ENCODE results near the gene SLC1A7.

Gene SLC1A7

GRCh38 chr1:53110370-53111072 lies 31.9 kb downstream of the SLC1A7 start:
- H3K27me3 ChIP-seq (ENCODE audit: control insufficient read depth, low read length), result no peaks in the 10 kb centered on the region
- TF ChIP-seq EZH2phosphoT487 (IDR thresholded peaks at IDR 0.05; ENCODE audit: borderline replicate concordance, low read length) (no peak), CTCF (IDR thresholded peaks at IDR 0.05; ENCODE audit: low read depth, low read length, poor library complexity, severe bottlenecking) (no peak)
- no peaks in the 10 kb centered on the region for H3K36me3 ChIP-seq (ENCODE audit: control insufficient read depth, low read length)
- no peaks in the 10 kb centered on the region for H3K79me2 ChIP-seq (ENCODE audit: control insufficient read depth, low read length)
- H3K27ac ChIP-seq (ENCODE audit: low read depth, low read length), result no peak overlapping the region
- H3K4me3 ChIP-seq (ENCODE audit: low read length), result no peak overlapping the region
- H3F3A ChIP-seq (ENCODE audit: control insufficient read depth, insufficient read depth), result no peaks in the 10 kb centered on the region
- H3K4me1 ChIP-seq (ENCODE audit: control insufficient read depth, low read length), result no peaks in the 10 kb centered on the region
- no peaks in the 10 kb centered on the region for H3K9me3 ChIP-seq (ENCODE audit: control insufficient read depth, insufficient read depth, low read length)
- H3K4me2 ChIP-seq (ENCODE audit: low read length), result no peak overlapping the region
- no peaks in the 10 kb centered on the region for H4K20me1 ChIP-seq (ENCODE audit: control insufficient read depth, insufficient read depth, low read depth, low read length)
- no peaks in the 10 kb centered on the region for H3K9me2 ChIP-seq (replicated peaks; ENCODE audit: control insufficient read depth, low read length)

- Histone ChIP-seq H3K9me3 (ENCODE audit: control insufficient read depth, insufficient read depth, low read length) (no peaks in the 10 kb centered on the region), H3K4me3 (ENCODE audit: low read length) (no peak overlapping the region), H3K4me1 (ENCODE audit: control insufficient read depth, low read length) (no peaks in the 10 kb centered on the region), H4K20me1 (ENCODE audit: control insufficient read depth, insufficient read depth, low read depth, low read length) (no peaks in the 10 kb centered on the region), H3K27ac (ENCODE audit: low read depth, low read length) (no peak overlapping the region), H3K27me3 (ENCODE audit: control insufficient read depth, low read length) (no peaks in the 10 kb centered on the region), H3K9me2 (replicated peaks; ENCODE audit: control insufficient read depth, low read length) (no peaks in the 10 kb centered on the region), H3K36me3 (ENCODE audit: control insufficient read depth, low read length) (no peaks in the 10 kb centered on the region), H3K79me2 (ENCODE audit: control insufficient read depth, low read length) (no peaks in the 10 kb centered on the region), H3K4me2 (ENCODE audit: low read length) (no peak overlapping the region), H3F3A (ENCODE audit: control insufficient read depth, insufficient read depth) (no peaks in the 10 kb centered on the region)
- TF ChIP-seq EZH2phosphoT487 (IDR thresholded peaks at IDR 0.05; ENCODE audit: borderline replicate concordance, low read length) (no peak), CTCF (IDR thresholded peaks at IDR 0.05; ENCODE audit: low read depth, low read length, poor library complexity, severe bottlenecking) (no peak)
Observed at GRCh38 chr1:53108646-53109580, 33.5 kb downstream of the SLC1A7 start.

- Histone ChIP-seq H3F3A (ENCODE audit: control insufficient read depth, insufficient read depth) (no peaks in the 10 kb centered on the region), H3K4me1 (ENCODE audit: control insufficient read depth, low read length) (no peaks in the 10 kb centered on the region), H4K20me1 (ENCODE audit: control insufficient read depth, insufficient read depth, low read depth, low read length) (no peaks in the 10 kb centered on the region), H3K4me3 (ENCODE audit: low read length) (no peak overlapping the region), H3K9me3 (ENCODE audit: control insufficient read depth, insufficient read depth, low read length) (no peaks in the 10 kb centered on the region), H3K4me2 (ENCODE audit: low read length) (no peak overlapping the region), H3K79me2 (ENCODE audit: control insufficient read depth, low read length) (no peaks in the 10 kb centered on the region), H3K36me3 (ENCODE audit: control insufficient read depth, low read length) (no peaks in the 10 kb centered on the region), H3K27ac (ENCODE audit: low read depth, low read length) (no peak overlapping the region), H3K27me3 (ENCODE audit: control insufficient read depth, low read length) (no peaks in the 10 kb centered on the region), H3K9me2 (replicated peaks; ENCODE audit: control insufficient read depth, low read length) (no peaks in the 10 kb centered on the region)
- TF ChIP-seq CTCF (IDR thresholded peaks at IDR 0.05; ENCODE audit: low read depth, low read length, poor library complexity, severe bottlenecking) (no peak), EZH2phosphoT487 (IDR thresholded peaks at IDR 0.05; ENCODE audit: borderline replicate concordance, low read length) (no peak)
Observed at GRCh38 chr1:53107570-53108322, 34.7 kb downstream of the SLC1A7 start.
